Measurements from ENCODE around the gene ZC3HAV1L. TPM values are rescaled to one million over a fixed set of nuclear protein-coding genes. Genes with fewer than 3 reads are reported as not detected.

Gene ZC3HAV1L
- total and polyA plus RNA-seq, 2 of the 13 experiments (the other 11 are each of a cell fraction or from before 2014, with no cell fraction given) = 8.4 to 11.1 TPM

GRCh38 chr7:139035586-139036353, at the start of gene ZC3HAV1L (continued):
- TF ChIP-seq ZBTB40 (IDR thresholded peaks at IDR 0.05) (no peak), ZBTB40 (CRISPR knock-in tag; IDR thresholded peaks at IDR 0.05) (peak; percentile 33; the same call in 1 of the 2 replicates), ZNF776 (CRISPR knock-in tag; IDR thresholded peaks at IDR 0.05) (peak; percentile 93; the same call in 1 of the 2 replicates), ZNF101 (CRISPR knock-in tag; IDR thresholded peaks at IDR 0.05; ENCODE audit: borderline replicate concordance, low read depth) (no peak), TEF (CRISPR knock-in tag; IDR thresholded peaks at IDR 0.05) (no peak), ZNF335 (CRISPR knock-in tag; IDR thresholded peaks at IDR 0.05) (no peak), ZNF780A (CRISPR knock-in tag; IDR thresholded peaks at IDR 0.05) (no peak), POLR2G (IDR thresholded peaks at IDR 0.05; ENCODE audit: low read depth, low read length) (peak; percentile 84), ZNF275 (CRISPR knock-in tag; IDR thresholded peaks at IDR 0.05; ENCODE audit: borderline replicate concordance) (no peak; the same call in 1 of the 2 replicates), HNRNPH1 (optimal IDR thresholded peaks at IDR 0.05; ENCODE audit: low read depth, low read length) (no peak)
- TF ChIP-seq, protein P1, sequence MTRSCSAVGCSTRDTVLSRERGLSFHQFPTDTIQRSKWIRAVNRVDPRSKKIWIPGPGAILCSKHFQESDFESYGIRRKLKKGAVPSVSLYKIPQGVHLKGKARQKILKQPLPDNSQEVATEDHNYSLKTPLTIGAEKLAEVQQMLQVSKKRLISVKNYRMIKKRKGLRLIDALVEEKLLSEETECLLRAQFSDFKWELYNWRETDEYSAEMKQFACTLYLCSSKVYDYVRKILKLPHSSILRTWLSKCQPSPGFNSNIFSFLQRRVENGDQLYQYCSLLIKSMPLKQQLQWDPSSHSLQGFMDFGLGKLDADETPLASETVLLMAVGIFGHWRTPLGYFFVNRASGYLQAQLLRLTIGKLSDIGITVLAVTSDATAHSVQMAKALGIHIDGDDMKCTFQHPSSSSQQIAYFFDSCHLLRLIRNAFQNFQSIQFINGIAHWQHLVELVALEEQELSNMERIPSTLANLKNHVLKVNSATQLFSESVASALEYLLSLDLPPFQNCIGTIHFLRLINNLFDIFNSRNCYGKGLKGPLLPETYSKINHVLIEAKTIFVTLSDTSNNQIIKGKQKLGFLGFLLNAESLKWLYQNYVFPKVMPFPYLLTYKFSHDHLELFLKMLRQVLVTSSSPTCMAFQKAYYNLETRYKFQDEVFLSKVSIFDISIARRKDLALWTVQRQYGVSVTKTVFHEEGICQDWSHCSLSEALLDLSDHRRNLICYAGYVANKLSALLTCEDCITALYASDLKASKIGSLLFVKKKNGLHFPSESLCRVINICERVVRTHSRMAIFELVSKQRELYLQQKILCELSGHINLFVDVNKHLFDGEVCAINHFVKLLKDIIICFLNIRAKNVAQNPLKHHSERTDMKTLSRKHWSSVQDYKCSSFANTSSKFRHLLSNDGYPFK (CRISPR knock-in tag; IDR thresholded peaks at IDR 0.05; ENCODE audit: borderline replicate concordance) = no peak
- TF ChIP-seq, protein P2, sequence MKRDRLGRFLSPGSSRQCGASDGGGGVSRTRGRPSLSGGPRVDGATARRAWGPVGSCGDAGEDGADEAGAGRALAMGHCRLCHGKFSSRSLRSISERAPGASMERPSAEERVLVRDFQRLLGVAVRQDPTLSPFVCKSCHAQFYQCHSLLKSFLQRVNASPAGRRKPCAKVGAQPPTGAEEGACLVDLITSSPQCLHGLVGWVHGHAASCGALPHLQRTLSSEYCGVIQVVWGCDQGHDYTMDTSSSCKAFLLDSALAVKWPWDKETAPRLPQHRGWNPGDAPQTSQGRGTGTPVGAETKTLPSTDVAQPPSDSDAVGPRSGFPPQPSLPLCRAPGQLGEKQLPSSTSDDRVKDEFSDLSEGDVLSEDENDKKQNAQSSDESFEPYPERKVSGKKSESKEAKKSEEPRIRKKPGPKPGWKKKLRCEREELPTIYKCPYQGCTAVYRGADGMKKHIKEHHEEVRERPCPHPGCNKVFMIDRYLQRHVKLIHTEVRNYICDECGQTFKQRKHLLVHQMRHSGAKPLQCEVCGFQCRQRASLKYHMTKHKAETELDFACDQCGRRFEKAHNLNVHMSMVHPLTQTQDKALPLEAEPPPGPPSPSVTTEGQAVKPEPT (CRISPR knock-in tag; IDR thresholded peaks at IDR 0.05; ENCODE audit: low read depth) = peak; percentile 63; the same call in 1 of the 2 replicates

Measured in HepG2 (cell line).